HG02938 (cell line): ENCODE measurements around the gene BNIP2.
"Not testable (repeated sequence)": the region's sequence is repeated elsewhere in the genome, so short reads cannot be mapped to it uniquely, and the experiment has no call there.

Source experiments
- ATAC-seq: cut with Tn5 transposase; IDR thresholded peaks from one replicate; pipeline ENCODE4 v1.9.1; 2021; ENCODE audit warnings: mild to moderate bottlenecking, moderate library complexity; ENCODE audit not compliant: unreplicated experiment

Gene BNIP2

DNA sequence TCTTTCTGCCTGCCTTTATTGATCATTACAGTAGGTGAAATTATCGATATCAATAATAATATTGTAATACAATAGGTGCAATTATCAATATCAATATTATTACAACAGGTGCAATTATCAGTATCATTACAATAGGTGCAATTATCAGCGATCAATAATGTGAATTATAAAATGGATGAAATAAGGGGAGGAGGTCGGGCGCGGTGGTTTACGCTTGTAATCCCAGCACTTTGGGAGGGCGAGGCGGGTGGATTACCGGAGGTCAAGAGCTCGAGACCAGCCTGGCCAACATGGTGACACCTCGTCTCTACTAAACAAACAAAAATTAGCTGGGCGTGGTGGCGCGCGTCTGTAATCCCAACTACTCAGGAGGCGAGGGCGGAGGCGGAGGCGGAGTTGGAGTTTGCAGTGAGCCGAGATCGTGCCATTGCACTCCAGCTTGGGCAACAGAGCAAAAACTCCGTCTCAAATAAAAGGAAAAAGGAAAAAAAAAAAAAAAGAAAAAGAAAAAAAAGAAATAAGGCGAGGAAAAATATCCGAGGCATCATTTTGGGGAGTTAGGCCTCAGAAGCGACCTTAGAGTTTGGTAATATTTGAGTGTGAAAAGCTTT is 611 bp upstream of the BNIP2 start:
- ATAC-seq = no peak

DNA sequence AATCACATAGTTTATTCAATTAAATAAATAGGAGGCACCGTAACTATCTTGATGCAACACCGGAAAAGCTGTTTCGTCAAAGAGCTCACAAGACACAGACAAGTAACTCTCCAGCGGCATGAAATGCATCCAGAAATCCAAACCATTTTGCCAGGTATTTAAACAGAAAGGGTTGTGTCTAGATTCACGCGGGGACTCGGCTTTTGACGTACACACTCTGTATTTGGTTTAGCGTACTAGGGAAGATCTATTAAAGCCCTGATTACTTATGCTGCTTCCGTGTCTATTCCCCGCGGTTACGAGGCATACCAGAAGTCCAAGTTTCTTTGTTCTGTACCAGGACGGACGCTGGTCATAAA is 718 bp downstream of the BNIP2 start:
- no peak for ATAC-seq

DNA sequence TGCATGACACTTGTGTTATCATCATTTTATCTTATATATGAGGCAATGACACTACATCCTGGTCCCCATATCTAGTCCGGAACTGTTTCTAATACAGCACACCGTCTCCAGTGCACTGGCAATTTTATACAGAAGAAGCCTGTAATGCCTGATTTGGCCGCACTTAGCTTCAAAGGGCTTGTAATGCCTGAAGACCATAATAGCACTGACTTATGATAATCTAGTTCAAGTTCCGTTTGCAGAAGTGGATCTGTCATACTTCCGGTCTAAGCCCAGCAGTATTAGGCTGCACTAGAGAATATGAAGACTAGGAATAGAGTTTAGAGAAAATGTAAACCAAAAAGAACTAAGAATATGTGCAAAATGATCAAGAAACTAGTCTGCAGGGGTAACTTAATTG is 1.3 kb downstream of the BNIP2 start:
- peak; percentile 29 for ATAC-seq

DNA sequence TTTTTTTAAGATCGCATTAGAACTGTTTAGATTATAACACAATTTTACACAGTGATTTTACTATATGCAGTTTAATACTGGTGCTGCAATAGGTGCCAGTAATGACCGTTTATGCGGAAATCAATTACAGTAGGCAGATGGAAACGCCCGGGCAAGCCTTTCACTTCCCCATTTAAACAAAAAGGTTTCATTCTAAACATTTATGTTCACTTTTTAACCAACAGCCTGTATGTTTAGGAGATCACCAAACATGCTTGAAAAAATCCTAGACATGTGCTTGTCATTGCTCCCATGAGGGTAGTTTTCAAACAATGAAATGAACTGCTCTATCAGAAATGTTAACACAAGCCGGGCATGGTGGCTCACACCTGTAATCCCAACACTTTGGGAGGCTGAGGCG is 2.7 kb downstream of the BNIP2 start:
- ATAC-seq = no peak

DNA sequence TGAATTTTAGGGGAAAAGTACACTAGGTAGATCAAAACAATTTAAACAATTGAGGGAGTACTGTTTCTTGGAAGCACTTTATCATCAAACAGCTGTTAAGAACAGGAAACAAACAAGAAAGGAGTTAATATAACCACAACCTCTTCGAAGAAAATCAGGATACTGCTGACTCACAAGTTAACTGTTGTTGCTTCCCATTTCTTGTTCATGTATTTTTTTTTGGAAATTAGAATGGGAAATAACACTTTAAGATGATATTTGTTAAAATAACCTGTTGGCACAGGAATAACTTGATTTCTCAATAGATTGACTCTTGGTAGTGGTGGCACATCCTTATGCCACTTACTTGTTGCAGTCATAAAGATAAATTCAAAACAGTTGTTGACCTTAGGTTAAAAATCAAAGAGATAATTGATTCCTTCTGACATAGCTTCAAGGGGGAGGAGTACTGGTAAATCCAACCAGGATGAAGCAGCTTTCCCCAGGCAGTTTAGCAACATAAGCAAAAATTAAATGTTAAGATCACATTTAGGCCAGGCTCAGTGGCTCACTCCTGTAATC is 3.3 kb downstream of the BNIP2 start:
- no peak for ATAC-seq

DNA sequence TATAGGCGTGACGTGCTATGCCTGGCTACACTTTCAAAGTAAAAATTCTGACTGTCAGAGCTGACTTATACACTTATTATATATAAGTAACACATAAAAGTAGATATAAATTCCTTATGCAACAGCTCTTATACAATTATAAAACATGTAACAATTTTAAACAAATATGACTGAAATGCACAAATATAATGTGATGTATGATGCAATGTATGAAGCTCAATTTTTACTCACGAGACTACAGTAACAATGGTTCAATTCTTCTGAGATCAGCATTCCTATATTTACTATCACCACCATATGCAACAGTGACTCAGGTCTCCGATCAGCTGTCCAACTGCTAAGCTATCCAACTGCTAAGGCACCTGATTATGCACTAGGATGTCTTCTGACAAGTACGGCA is 8.2 kb downstream of the BNIP2 start:
- no peak for ATAC-seq

DNA sequence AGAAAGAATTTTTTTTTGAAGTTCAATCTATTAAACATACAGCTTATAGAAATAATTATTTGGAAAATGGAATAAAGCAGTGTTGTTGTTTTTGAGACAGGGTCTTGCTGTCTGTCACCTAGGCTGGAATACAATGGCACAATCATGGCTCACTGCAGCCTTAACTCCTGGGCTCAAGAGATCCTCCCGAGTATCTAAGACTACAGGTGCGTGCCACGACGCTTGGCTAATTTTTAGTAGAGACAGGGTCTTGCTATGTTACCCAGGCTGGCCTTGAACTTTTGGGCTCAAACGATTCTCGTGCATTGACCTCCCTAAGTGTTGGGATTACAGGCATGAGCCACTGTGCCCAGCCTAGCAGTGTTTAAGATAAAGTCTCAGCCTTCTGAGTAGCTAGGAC is 8.8 kb downstream of the BNIP2 start:
- no peak for ATAC-seq

DNA sequence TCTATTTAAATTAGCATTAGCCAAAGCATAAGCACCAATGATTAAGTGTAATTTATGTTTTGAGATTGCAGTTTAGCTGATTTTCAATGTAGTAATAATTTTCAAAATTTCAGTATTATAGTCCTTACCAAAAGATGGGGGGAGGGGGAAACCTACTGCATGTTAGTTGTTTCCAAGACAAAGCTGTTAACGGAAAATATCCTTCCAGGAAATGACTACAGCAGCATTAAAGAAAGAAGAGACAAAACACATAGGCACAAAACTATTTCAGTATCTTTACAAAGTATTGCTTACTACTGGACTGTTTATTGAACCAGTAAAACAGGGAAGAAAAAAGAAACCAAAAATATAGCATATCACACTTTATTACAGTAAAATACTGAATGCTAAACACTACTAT is 10.5 kb downstream of the BNIP2 start:
- ATAC-seq = no peak

DNA sequence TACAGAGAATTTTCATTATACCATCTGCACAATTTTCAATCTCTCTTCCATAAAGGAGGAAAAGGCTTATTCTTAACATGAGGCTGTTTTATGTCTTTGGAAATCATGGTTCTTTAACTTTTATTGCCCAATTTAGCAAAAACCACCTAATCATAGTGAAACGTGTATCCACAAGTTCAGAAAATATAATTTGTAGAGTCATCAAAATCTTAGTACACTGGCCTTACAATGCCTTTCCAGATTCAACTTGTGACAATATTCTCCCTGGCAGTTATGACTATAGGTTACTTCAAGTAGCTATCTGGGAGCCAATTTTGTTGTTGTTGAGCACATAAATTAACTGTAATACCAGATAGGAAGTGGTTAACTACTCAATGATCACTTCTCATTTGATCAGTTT is 10.9 kb downstream of the BNIP2 start:
- ATAC-seq = no peak

DNA sequence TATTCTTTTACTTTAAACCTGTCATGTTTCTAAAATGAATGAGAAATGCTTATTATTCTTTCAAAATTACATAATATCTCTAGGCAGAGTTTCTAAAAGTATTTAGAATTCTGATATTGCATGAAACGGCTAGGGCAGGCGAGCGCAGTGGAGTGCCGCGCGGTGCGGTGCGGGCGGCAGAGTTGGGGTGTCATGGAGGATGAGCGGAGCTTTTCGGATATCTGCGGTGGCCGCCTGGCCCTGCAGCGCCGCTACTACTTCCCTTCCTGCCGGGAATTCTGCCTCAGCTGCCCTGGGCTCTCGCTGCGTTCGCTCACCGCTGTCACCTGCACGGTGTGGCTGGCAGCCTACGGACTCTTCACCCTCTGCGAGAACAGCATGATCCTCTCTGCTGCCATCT is 12.6 kb downstream of the BNIP2 start:
- no peak for ATAC-seq

DNA sequence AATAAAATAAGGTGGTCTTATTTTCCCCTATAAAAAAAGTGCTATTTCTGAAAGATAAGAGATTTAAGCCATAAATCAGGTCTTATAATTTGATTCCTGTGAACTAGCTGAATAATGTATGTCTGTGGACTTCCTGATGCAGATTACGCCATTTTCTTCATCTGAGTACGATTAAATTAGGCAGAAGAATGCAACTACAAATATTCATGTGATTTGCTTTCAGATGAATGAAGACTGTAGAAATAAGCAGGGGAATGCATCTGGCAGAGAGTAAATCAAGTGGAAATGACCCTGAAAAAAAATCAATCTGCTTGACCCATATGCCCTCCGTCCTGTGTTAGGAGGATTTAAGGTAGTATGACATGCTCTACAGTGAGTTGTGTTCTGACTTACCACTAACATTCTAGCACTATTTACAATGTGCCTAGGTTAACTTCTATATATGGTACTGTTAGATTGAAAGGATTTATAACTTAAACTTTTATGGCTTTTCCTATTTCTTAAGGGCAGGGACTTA is 14.7 kb downstream of the BNIP2 start:
- ATAC-seq = no peak

DNA sequence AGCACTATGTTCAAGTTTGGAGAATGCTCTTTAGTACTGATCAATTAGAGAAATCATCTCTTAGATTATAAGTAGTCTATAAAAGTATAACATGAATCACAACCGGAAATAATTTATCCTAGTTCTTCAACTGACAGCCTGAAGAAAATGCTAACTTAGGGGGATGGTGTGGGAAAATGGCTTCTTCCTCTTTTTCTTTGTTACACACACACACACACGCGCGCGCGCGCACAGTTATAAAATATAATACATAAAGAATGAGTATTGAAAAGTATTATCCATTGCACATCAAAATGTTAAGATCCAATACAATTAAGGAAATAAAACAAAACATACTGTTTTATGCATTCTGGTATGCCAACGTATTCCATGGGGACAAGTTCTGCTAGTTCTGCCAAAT is 20.6 kb downstream of the BNIP2 start:
- no peak for ATAC-seq

DNA sequence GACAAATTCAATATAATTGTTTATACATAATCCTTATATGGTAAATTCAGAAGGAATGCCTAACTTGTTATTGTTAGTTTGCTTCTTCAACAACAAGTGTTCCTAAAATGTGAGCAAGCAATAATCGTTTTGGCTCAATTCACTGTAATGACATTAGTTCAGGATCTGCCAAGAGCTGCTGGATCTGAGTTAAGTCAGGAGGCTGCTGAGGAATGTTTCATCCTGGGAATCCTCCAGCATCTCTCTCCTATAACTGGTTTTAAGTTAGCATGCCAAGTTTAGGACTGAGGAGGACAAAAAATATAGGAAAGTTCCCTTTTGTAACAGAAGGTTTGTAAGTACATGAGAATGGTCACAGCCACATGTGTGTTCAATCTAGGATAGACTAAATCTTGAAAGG is 26.9 kb downstream of the BNIP2 start:
- ATAC-seq = no peak

DNA sequence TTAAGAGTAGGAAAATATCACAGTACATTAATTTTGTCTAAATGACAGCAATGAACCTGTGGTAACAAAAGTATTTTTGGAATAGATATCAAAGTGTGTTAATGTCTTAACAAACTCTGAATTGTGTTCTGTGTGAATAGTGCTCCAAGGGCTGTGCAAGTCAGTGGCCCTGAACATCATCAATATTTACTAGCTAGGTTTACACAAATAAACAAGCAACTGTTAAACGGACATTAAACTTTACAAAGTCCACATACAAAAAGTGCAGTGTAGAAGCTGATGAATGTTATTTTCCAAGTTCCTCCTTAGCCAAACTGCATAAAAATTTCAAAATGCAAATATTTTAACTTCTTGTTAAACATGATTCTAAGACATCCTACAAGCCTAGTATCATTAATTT is 29.8 kb downstream of the BNIP2 start:
- no peak for ATAC-seq

DNA sequence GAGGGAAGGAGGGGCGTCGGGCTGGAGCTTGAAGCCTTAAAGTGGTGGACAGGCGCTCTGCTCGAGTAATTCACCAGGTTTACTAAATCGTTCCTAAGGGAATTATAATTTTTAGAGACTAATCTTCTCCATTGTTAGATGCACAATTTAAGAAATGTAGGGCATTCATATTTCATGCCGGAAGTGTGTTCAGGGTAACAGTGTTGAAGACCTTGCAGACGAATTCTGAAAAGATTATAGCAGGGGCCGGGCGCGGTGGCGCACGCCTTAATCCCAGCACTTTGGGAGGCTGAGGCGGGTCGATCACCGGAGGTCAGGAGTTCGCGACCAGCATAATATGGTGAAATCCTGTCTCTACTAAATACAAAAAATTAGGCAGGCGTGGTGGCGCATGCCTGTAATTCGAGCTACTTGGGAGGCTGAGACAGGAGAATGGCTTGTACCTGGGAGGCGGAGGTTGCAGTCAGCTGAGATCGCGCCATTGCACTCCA is 31.4 kb downstream of the BNIP2 start:
- ATAC-seq = peak; percentile 9

DNA sequence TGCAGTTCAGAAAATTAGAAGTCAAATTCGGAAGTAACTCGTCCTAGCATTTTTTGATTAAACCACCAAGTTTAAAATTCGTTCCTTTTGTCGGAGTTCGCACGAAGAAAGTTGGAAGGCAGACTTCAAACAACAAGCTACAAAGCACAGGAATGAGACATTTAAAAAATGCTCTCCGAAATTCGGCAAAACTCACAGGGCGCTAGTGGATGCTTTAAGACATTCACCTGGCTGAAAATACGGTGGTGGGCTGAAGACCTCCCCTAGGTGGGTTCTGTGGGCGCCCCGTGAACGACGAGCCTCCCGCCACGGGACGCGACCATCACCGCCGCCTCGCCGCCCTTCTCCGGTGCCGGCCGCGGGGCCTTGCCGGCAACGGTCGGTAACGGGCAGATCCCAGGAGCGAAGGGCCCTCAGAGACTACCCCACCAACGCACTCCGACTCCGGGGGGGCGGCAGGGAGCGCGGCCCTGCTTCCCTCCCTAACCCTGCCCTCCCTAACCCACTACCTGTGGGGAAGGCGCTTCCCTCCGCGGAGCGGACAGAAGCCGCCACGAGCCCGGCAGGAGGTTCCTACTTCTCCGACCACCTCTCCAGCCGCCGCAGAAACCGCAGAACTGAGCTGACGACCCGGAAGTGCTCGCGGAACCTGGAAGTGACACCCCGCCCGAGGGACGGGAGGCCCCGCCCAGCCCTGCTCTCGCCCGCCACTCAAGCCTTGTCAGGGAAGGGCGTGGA is 32.1 kb downstream of the BNIP2 start, which contains the start of gene GTF2A2:
Gene GTF2A2 (minus strand): TSS at position 619 of the 738 bp plus-strand sequence. CDS start 5,238 bp downstream, outside the sequence.
- ATAC-seq = peak; percentile 97

DNA sequence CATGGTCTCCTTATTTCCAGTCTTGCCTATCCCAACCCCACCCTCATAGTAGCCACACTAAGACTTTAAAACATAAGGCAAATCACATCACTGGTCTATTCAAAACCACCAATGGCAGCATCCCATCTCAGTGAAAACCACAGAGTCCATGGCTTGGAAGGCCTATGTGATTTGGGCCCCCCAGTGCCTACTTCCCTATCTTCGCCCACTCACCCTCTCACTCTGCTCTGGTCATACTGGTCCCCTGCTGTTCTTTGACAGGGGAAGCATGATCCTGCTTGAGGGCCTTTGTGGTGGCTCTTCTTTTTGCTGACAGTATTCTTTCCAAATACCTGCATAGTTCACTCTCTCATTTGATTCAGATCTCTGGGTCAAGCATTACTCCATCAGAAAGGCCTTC is 35.1 kb downstream of the BNIP2 start:
- no peak for ATAC-seq

DNA sequence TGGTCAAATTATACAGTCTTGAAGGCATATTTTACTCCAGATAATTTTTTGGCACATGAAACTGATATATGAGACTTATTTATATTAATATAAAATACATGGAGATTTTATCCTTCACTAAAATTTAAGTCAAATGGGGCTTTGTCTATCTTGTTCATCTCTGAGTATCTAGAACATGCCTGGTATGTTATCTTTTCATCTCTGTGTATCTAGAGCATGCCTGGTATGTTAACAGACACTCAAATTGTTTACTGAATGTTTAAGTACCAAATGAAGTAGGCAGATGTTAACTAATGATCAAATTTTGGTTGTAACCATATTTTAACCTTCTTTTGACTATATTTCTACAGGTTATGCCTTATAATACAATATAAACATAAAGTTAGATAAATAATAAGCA is 39.5 kb downstream of the BNIP2 start:
- ATAC-seq = no peak

DNA sequence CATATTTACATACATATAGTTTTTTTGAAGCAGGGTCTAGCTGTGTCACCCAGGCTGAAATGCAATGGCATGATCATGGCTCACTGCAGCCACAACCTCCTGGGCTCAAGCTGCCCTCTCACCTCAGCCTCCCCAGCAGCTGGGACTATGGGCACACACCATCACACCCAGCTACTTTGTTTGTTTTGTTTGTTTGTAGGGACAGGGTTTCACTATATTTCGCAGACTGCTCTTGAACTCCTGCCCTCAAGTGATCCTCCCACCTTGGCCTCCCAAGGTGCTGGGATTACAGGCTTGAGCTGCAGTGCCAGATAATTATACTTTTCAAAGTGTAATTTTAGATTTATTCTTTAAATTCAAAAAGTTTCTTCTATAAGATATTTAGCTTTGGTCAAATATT is 42.0 kb downstream of the BNIP2 start:
- ATAC-seq = no peak

DNA sequence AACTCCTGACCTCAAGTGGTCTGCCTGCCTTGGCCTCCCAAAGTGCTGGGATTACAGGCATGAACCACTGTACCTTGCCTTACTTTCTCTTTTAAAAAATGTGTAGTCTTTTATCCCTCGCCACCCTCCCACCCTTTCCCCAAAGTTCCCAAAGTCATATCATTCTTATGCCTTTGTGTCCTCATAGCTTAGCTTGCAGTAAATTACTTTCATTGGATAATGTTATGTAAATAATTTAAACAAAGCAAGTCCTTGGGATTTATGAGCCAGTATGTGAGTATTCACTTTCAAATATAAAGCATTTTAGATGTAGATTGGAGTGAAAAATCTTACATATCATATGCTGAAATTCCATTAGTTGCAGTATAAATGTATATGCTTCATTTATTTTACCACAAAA is 42.8 kb downstream of the BNIP2 start:
- no peak for ATAC-seq

DNA sequence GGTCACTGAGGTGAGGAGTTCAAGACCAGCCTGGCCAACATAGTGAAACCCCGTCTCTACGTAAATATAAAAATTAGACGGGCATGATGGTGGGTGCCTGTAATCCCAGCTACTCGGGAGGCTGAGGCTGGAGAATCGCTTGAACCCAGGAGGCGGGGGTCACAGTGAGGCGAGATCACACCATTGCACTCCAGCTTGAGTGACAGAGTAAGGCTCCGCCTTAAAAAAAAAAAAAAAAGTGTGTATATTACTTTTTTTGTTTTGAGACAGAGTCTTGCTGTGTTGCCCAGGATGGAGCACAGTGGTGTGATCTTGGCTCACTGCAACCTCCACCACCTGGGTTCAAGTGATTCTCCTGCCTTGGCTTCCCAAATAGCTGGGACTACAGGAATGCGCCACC is 43.3 kb downstream of the BNIP2 start:
- not testable (repeated sequence) for ATAC-seq

DNA sequence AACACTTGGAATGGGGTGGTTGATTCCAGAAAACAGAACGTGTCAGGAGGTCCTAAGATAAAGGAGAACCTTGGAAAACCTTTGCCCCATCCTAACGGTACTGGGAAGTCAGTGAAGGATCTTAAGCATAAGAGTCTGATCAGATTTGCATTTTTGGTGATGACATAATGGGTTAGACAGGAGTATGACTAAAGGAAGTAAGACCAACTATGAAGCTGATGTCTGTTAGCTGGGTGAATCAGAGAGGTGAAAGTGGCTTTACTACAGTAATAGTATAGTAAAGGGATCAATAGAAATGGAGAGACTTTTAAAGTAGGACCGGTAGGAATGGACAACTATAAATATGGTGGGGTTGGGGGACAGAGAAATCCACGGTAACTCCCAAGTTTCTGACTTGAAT is 44.4 kb downstream of the BNIP2 start:
- ATAC-seq = no peak
